GM12801 (cell line): ENCODE measurements around the gene C11orf16.

Experiments
- TF ChIP-seq, protein P1 (sequence below): IDR thresholded peaks from one replicate; pipeline ENCODE4 v1.5.1; 2011; ENCODE audit warnings: control low read depth; ENCODE audit not compliant: insufficient read length; ENCODE audit errors: extremely low read depth

Gene C11orf16

DNA sequence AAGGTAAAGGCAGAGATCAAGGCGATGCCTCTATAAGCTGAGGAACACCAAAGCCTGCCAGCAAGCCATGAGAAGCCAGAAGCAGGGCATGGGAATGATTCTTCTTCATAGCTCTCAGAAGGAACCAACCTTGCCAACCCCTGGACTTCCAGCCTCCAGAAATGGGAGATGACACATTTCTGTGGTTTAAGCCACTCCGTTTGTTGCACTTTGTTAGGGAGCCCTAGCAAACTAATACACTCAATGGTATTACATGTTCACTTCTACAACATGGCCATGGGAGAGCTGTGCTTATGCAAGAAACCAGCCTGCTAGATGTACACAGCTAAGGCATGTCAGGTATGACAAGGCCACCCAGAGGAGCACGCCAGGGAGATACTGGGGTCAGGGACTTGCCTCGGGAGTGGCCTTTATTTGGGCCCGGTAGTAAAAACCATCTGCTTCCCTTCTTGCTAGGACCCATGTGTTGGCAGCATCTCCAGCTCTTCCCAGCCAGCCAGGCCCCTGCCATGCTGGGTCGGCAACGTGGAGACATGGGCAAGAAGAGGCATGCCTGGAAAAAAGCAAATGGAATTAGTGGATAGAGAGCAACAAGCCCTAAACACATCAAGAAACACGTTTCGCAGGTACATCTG, 3.6 kb downstream of the C11orf16 start:
- TF ChIP-seq, protein P1, sequence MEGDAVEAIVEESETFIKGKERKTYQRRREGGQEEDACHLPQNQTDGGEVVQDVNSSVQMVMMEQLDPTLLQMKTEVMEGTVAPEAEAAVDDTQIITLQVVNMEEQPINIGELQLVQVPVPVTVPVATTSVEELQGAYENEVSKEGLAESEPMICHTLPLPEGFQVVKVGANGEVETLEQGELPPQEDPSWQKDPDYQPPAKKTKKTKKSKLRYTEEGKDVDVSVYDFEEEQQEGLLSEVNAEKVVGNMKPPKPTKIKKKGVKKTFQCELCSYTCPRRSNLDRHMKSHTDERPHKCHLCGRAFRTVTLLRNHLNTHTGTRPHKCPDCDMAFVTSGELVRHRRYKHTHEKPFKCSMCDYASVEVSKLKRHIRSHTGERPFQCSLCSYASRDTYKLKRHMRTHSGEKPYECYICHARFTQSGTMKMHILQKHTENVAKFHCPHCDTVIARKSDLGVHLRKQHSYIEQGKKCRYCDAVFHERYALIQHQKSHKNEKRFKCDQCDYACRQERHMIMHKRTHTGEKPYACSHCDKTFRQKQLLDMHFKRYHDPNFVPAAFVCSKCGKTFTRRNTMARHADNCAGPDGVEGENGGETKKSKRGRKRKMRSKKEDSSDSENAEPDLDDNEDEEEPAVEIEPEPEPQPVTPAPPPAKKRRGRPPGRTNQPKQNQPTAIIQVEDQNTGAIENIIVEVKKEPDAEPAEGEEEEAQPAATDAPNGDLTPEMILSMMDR, result no peak

DNA sequence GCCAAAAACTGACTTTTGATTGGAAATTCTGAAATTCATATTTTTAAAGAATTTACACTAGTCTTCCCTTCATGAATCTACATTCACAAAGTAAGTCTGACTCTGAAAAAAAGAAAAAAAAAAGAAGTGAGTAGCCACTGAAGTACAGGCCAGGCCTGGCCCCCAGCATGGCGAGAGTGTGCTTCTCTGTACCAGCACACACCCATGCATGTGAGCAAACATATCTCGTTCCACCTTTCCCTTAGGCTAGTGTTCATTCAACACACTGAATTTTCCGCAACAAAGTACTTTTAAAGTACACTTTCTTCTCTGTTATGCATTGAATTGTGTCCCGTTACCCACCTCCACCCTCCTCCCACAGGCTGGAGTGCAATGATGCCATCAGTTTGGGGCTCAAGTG, 4.5 kb downstream of the C11orf16 start:
- TF ChIP-seq, protein P1, result no peak

DNA sequence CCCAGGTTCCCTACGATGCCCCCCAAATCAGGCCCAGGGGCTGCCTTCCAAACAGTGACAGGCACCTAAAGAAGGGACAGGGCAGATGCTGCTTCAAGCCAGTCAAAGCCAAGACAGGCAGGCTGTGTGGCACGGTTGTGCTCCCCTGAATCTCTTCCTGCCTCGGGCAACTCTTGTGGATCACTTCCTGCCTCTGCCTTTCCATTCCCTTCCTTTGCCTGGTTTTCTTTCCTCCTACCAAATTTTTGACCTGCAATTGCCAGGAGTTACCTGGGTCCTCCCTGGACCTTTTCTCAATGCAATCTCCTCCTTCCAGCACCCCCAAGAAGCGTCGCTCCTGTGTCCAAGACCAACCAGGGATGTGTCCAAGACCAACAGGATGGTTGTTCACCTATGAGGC, 5.5 kb downstream of the C11orf16 start:
- TF ChIP-seq, protein P1, result no peak

DNA sequence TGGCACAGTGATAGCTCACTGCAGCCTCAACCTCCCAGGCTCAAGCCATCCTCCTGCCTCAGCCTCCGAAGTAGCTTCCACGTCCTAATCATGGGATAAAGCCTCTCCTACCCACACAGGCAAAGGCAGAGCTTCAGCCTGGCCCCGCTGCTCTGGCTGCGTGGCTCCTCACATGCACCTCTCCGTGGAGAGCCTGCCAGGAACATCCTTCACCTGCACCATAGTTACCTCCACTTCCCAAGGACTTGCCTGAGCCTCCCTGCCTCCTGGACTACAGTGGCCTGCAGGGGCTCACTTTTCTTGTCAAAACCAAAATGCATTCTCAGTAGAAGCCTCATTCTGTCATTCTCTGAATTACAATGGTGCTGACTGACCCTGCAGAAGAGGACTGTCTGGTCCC, 6.5 kb downstream of the C11orf16 start:
- TF ChIP-seq, protein P1, result no peak

DNA sequence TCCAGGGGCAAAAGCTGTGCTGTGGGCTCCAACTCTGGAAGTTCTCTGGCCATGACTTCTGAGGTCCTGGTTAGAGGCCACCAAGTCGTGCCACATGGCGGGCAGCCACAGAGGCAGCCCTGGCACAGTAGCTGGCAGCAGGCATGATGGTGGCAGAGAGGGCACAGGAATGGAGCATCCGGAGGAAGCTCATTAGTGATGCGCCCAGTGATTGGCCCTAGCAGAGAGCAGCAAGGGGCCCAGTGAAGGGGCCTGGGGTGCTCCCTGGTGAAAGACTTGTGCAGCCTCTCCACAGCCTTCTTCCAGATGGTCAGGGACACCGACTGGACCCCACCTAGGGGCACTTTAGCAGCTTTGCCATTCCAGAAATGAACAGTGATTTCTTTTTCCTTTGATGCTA, 7.0 kb downstream of the C11orf16 start:
- TF ChIP-seq, protein P1, result no peak

DNA sequence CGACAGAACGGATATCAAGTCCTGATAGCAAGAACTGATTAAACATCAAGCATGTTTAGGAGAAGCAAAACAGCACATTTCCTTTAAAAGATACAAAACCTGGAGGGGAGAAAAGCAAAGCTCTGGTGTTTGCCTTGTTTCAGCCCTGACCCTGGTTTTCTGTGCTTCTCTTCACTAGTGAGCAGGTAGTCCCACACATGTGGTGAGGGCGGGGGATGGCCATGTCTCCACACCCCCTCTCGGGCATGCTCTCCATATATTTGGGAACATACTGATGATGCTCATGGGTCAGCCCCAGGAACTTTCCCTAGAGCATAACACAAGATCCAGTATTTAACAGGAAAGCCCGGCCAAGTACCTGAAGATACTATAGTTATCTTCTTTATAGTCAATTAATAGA, 10.1 kb downstream of the C11orf16 start:
- TF ChIP-seq, protein P1, result no peak

DNA sequence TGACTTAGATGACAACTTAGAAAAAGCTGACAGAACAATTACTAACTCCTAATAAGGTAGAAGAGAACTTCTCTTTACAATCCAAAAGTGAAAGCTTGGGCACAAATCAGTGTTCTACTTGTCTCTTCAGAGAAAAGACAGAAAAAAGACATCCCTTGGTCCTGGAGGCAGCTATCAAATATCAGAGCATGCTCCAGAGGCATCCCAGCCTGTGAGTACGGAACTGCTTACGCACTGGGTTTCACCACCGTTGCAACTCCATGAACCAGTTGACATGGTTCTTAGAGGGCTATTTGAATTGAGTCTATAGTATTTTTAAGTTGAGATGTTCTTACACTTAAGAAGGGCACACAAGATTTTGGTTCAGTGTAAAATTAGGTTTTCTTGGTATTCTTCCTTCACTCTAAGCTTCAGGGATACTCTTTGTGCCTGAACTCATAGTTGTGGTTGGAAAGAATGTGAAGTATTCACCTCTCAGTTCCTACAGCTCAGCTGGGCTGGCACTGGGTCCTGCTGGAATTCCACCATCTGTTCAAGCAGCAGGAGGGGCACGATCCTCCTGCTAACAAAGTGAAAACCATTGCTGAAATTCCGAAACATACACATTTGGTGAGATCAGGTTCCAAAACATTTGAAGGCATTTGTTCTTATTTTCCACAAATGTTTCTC, 15.5 kb downstream of the C11orf16 start:
- TF ChIP-seq, protein P1, result no peak
